GM18867 (cell line): ENCODE results near the gene LRRC63.

Experiments used
- ATAC-seq: cut with Tn5 transposase; IDR thresholded peaks from one replicate; pipeline ENCODE4 v1.9.1; 2021; ENCODE audit warnings: mild to moderate bottlenecking, moderate library complexity; ENCODE audit not compliant: unreplicated experiment

The LRRC63 gene

DNA sequence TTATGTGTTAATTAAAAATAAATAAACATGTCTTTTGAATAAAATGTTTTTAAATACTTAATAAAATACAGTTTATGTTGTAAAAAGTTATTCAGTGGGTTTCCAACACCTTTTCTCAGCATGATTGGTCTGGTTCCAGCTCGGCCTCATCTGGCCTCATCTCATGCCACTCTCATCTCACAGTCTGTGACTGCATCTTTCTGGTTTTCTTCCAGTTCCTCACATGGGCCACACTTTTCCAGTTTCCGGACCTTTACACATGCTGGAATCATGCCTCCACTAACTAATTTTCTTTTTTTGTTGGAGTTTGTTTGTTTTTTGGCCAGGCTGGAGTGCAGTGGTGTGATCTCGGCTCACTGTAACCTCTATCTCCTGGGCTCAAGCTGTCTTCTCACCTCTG lies 92.8 kb downstream of the LRRC63 start:
- no peak for ATAC-seq

GRCh38 chr13:46307554-46307953 lies 95.8 kb downstream of the LRRC63 start:
- ATAC-seq = no peak

DNA sequence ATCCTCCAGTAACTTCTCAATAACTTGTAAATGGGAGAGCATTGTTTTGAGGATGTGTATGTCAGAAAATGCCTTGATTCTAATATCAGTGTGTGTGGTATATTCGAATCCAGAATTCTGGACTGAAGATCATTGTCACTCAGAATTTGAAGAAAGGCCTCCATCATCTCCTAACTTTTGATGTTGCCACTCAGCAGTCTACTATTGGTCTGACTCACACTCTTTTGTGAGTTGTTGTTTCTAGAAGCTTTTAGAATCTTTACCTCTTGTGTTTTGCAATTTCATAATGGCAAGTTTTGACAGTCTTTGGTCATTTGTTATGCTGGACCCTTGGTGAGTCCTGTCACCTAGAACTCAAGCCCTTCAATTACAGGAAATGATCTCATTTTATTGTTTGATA lies 98.3 kb downstream of the LRRC63 start:
- ATAC-seq = no peak

DNA sequence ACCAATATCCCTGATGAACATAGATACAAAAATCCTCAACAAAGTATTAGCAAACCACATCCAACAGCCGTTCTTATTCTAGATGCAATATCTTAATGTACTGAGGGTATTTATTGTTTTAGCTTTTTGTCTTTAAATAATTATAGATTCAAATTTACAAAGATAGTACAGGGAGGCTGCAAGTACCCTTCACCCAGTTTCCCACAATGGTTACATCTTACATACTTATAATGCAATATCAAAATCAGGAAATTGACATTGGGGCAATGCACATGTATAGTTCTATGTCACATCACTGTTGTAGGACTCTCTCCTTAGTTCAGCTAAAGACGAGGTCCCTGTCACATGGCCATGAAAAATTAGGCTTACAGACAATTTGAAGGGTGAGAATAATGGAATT lies 99.5 kb downstream of the LRRC63 start:
- no peak for ATAC-seq

DNA sequence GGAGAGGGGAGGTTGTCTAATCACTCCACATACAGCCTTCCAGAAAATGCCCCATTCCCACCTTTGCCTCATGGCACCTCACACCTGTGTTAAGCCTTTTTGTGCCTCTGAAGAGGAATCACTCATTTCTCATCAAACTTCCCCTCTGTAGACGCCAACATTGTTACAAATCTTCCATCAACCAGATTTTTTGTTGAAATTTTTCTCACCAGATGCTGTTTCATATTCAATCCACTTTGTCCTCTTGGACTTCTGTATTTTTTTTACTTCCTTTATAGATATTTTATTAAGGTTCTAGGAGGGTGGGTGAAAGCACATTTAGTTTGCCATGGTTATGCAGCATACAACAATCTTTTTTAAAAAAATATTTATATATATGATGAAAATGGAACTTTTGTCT lies 101.3 kb downstream of the LRRC63 start:
- no peak for ATAC-seq

DNA sequence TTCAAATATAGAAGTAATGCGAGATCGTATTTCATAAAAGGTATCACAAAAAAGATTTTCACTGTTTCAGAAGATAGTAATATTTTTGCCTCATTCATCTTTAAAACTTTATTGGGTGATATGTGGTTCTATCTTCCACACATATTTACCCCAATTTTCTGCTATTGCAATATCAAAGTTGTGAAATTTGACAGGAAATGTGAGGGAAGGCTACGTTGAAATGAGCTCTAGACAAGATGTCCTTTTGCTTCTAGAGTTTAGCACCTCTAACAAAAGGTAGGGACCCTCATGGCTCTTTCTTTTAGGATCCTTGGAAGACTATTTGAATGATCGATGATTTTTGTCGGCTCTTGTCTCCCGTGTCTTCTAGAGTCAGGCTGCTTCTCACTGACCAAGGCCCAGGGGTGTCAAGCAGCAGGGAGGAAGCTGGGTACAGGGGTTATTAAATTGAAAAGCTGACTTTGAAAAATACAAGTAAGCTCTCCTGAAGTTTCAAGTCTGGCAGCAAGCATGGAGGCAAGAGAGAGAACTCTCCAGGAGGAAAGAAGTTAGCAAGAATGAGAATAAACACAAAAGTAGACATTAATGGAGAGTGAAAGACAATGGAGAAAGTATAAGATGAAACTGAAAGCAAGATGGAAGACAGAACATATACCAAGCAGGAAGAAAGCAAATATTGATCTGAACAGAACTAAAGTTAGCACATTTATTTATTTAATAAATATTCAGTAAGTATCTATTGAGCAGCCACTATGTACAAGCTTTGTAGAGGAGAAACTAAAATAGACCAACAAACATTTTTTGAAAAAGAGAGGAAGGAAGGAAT lies 101.9 kb downstream of the LRRC63 start:
- ATAC-seq = no peak

- no peak for ATAC-seq
Observed at GRCh38 chr13:46314587-46314986, 102.9 kb downstream of the LRRC63 start.

DNA sequence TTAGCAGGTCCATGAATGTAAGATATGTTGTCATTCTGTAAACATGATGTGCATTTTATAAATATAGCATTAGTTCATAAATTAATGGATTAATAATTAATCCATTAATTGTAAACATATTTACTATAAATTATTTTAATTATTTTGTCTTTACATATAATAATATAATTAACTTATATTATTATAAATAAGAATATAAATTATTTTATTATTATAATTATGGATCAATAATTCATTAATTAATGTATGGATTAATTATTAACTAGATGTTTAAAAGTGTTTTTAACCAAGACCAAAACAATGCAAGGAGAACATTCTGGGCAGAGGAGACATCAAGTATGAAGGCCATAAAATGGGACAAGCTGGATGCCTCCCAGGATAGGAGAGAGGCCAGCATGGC lies 103.3 kb downstream of the LRRC63 start:
- ATAC-seq = no peak

DNA sequence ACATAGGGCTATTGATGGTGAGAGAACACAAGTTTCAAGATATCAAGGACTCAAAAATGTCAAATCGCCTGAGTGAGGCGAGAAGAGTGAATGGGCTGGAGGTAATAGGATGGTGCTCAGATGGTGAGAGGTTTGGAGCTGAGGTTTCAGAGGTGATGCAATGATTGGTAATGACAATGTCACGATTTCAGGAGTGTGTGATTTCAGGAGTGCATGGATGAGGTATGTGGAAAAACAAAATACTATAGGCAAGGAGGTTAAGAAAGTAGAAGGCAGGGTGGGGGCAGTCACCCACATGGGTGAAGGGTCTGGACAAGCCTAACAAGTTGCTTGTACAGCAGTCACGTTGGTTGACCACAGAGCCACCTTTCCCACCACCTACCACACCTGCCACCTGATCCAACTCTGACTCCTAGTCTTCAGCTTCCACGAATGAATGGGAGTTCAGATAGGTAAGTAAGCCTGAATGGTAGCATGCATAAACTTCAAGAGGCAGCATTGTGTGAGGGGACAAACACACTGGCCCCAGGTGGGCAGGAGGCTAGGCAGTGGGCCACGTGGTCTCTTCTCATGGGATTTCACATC lies 103.9 kb downstream of the LRRC63 start:
- no peak for ATAC-seq

DNA sequence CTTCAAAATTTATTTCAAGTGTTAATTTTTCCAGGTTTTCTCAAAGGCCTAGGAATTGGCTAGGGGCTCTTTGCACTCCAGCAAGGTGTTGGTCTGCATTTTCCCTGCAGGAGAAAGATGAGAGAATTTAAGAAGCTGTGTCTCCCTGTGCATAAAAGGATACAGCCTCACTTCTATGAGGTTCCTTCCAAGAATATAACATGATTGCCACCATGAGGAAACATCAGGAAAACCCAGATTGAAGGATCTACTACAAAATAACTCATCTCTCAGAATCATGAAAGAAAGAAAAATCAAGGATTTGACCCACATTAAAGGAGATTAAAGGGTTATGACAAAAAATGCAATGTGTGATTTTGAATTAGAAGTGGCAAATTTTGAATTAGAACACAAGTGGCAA lies 105.4 kb downstream of the LRRC63 start:
- ATAC-seq = no peak

DNA sequence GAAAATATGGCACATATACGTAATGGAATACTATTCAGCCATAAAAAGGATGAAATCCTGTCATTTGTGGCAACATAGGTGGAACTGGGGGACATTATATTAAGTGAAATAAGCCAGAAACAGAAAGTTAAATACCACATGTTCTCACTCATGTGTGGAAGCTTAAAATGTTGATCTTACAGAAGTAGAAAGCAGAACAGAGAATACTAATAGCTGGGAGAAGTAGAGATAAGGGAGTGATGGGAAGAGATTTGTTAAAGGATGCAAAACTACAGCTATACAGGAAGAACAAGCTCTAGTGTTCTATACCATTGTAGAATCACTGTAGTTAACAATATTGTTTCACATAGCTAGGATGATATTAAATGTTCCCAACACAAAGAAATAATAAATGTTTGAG lies 107.3 kb downstream of the LRRC63 start:
- ATAC-seq = no peak

DNA sequence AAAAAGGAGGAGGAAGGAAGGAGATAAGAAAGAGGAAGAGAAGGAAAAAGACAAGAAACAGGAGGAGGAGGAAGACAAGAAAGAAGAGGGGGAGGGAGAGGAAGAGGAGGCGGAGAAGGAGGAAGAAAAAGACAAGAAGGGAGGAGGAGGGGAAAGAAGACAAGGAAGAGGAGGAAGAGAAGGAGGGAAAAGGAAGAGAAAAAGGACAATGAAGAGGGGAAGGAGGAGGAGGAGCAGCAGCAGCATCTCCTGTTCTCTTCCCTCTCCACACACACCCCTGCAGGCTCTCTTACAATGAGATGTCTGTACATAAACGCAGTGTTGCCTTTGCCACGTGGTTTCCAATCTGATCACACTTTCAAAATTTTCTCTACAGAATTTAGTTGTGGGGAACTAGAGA lies 108.7 kb downstream of the LRRC63 start:
- no peak for ATAC-seq

GRCh38 chr13:46320821-46321220 lies 109.1 kb downstream of the LRRC63 start:
- ATAC-seq = no peak

- ATAC-seq = no peak
Observed at GRCh38 chr13:46321494-46322225, 109.9 kb downstream of the LRRC63 start.

DNA sequence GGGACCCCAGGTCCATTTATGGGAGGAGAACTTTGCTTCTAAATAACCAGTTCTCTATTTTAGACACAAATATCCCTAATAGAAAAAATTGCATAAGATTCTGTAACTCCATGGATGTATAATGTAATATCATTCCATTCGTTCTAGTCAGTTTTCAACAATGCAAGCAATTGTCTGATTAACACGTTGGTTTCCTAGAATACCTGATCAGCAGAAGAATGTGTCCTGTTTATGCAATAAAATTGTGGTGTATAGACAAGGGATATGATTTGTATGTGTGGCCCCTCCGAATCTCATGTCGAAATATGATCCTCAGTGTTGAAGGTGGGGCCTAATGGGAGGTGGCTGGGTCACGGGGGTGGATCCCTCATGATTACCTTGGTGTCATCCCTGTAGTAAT lies 113.2 kb downstream of the LRRC63 start:
- no peak for ATAC-seq
